GM18520 (cell line): ENCODE measurements around the gene MCTP2.

Experiments used
- ATAC-seq: cut with Tn5 transposase; IDR thresholded peaks from one replicate; pipeline ENCODE4 v1.9.1; 2021; ENCODE audit not compliant: unreplicated experiment

The MCTP2 gene

DNA sequence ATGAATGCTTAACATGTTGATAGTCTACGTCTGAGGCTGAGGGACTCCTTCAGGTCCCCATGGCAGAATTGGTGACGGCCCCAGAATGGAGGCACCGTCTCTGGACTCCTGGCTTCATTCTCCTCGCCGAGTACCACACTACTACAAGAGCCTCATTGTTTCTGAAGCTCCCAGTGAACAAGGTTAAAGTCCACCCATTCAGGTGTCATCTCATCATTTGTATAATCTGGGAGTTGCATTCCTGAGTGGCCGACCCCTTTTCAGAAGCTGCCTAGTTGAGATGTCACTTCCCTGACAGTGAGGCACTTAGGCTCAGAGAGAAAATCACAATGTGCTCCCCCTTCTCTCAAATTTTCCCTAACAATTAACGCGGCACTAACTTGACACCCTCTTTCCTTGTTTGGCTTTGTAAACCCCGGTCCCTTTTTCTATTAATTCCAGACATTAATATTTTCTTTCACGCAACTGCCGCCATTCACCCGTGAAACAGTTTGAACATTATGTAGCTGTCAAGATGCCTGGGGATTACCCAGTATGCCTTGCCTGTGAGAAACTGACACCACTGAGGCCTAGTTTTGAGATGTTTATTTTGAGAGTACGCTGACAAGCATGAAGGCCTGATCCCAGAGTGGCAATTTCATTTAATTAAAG lies 105.6 kb downstream of the MCTP2 start:
- ATAC-seq, result no peak

DNA sequence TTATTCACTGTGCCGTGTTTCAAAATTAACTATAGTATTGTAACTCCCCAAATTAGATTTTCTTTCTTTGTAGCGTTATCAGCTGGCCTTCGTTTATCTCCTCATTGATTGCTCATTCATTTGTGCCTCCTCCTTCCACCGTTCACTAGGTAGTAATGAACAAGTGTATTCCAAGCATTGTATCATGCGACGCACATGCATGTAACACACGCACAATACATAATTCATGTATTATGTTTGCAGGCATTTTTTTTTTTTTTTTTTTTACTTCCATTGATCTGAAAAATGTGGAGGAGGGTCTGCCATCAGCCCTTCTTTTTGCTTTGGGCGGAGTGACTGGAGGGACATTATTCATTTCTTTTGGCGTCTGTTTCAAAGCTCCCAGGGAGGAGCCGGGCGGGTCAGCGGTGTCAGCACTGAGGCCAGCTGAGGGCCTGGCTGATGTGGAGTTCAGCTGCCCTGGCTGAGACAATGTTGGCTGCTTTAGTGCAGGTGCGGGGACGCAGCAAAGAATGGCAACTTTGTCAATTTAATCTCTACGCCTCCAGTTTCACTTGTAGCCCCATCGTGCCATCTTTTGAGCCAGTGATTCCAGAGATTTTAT lies 107.0 kb downstream of the MCTP2 start:
- no peak for ATAC-seq

DNA sequence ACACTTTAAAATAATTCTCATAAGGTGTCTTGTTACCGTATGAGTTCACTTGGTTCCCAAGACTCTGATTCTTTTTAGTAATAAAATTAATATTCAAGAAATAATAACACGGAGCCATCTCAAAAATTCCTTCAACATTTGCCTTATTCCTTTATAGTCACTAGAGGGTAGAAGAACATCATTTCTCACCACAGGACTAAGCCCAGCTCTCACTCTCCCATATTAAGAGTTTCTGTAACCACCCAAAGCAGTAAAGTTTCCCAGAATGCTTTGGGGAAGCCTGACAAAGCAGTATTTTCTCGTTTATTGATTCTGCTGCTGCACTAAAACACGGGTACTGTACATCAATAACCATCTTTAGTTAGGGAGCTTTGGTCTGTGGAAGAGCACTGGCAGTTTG lies 114.9 kb downstream of the MCTP2 start:
- ATAC-seq, result no peak

DNA sequence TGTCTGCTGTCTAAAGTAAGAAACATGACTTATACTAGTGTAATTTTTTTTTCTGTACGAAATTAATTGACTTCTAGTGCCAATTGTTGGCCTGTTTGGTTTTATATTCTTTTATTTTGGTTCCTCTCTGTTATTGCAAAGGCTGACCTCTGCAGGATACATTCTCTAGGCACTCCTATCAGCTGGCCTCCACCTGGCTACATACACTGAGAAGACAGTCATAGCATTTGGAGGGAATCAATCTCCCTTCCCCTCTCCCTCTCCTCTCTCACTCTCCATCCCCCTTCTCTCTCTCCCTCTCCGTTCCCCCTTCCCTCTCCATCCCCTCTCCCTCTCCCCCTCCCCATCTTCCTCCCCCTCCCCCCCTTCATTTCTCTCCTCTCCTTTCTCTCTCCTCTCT lies 116.7 kb downstream of the MCTP2 start:
- no peak for ATAC-seq

- no peak for ATAC-seq
Measured at GRCh38 chr15:94351031-94351535, 119.7 kb downstream of the MCTP2 start.

- ATAC-seq, result no peak
Measured at GRCh38 chr15:94352636-94353487, 121.5 kb downstream of the MCTP2 start.

- no peak for ATAC-seq
Measured at GRCh38 chr15:94353488-94353820, 122.1 kb downstream of the MCTP2 start.

GRCh38 chr15:94354655-94355054 lies 123.3 kb downstream of the MCTP2 start:
- ATAC-seq, result no peak

GRCh38 chr15:94359716-94360115 lies 128.4 kb downstream of the MCTP2 start:
- no peak for ATAC-seq

DNA sequence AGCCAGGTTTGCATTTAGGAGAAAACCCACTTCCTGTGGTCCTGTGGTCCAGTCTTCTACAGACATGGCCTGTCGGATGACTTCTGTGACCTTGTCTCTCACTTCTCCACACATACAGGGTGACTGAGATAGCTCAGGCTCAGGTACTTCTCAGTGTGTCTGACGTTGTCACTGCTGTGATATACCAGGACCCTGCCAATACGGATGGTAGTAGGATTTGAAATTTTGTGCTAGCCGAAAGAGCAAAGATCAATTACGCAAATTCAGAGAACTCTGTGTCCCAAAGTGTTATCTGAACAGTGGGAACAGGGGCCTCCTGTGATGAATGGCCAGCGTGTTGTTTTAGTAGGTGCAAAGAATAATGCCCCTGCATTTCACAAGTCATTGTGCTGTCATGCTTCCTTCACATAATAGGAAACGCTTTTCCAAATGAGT lies 128.9 kb downstream of the MCTP2 start:
- no peak for ATAC-seq

DNA sequence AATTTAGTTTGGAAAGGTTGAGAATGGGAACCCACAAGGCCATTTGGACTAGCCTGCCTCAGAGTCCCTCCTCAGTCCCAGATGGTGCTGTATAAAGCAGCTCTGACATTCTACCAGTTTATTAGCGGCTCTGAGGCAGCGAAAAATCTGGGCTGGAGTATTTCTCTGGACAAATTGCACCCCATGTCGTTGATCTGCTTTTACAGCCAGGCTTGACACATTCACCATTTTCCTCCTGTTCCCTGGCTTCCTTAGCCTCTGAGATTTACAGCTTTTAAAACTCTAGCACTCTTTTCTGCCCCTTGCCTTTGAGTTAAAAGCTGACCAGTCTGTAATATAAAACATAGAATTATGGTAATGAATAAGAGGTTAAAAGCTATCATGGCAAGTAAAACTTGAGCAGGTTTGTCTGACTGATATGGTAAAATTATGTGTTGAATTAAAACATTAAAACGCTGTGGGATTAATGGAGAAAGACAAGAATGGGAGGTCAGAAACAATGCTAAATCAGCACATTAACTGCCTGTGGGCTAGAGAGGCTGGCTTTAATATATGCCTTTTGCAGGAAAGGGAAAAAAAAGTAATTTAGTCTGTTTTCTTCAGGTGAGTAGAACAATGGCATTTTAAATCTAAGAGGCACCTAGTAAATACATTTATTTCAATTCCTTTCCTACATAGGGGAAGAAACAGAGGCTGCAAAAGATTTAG lies 131.2 kb downstream of the MCTP2 start:
- no peak for ATAC-seq

GRCh38 chr15:94363382-94363781 lies 132.0 kb downstream of the MCTP2 start:
- no peak for ATAC-seq

GRCh38 chr15:94366781-94367180 lies 135.4 kb downstream of the MCTP2 start:
- no peak for ATAC-seq

DNA sequence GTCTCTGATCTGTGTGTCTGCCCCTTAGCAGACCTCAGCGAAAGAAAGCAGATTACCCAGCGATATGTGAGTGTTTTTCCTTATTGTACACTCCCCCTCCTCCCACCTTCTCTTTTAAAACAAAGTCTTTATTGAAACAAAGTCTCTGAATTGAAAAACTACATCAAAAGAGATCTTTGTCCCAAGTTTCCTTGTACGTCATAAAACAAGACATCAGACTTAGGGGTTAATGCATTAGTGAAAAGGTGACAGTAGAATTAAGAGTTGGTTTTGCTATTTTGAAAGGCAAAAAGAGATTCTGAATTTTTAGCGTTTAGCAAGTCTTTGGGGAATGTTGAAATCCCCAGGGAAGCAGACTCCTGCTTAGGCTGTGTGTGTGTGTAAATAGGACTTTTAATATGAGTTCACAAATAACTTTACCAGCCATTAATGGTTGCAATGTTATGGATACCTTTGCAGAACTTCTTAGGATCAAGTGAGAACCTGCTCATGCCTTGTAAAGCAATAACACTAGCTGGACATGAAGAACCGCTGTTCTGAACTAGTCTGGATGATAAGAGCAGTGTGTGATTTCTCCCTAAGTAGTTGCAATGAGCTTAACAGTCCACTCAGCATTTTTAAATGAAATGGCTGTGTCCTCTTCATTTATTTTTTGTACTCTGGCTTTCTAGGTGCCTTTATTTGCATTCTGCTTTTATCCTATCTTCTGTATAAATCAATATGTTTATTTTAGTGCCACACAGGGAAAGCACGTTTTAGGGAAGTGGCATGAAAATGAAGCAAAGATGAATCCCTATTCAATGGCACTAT lies 136.6 kb downstream of the MCTP2 start:
- ATAC-seq, result no peak

DNA sequence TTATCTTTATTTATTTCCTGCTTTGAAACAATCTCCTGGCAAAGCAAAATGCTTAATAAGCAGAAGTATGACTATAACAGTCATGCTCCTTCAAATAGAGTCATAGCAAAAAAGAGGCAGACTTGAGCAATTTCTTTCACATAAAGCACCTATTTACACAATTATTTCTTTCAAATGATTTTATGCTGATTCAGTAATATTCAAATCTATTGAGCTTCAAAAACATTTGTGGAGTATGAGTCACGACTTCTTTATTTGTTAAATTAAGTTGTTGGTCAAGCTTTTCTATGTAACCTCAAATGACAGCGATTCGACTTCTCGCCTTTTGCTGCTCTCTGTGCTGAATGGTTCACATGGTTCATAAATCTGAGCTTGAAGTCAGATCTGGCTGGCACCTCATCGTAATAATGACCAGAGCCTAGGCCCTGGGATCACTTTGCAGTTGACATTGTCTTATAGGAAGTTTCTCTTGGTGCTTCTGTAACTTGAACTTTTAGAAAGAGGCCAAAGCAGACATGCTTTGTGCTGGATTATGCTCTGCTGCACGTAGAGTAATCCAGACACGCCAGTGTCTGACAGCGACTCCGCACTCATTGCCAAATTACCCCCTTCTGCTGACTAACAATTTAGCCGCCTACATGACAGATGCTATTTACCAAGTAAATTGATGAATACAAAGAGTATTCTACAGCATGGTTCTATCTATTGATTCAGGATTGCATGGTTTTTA lies 139.0 kb downstream of the MCTP2 start:
- ATAC-seq, result no peak

GRCh38 chr15:94370936-94371285 lies 139.6 kb downstream of the MCTP2 start:
- ATAC-seq, result no peak

DNA sequence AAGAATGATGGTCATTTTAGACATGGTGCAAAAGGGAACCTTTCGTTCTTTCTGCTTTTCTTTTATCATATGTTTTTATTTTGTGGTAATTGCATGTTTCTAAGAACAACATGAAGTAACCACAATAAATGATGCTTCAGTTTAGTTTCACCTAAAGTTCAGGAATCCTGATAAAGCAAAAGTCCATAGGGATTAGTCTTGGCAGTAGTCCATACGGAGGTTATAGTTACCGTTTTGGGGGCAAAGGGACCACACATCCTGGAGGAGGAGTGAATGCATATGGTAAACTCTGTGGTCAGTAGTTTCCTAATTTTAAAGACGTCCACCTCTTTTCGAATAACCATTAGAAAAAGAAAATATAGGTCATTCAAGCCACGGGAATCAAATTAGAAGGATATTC lies 141.5 kb downstream of the MCTP2 start:
- no peak for ATAC-seq

DNA sequence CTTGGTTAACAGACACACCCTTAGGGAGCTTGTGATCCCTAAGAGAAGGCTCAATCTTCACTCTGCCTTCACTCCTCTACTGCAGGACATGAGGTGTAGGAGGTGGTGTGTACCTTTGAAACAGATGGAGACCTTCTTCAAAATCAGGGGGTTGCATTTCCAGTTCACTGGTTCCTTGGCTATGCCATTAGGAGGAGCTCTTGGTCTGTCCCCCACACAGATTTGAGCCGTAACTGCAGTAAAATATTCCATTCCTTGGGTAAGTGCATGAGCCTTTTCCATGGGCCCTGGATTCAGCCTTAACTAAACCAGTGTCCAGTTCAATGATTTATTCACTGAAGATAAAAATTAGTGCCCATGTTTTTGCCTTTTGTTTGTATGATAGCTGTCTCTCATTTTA lies 144.6 kb downstream of the MCTP2 start:
- ATAC-seq, result no peak

DNA sequence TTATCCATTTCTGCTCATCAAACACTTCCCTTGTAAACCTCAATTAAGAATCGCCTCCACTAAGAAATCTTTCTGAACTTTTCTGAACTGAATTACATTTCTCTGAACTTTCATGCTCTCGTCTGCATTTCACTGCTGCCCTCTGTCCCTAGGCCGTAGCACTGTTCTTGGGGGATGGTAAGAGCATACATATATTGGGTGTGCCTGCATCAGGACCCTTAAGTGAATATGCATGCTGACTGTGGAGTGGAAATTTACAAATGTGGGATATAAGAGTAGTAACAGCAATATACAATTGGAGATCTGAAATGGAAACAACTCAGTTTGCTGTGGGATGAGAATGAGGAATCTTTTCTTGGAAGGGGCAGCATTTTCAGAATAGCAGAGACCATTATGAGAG lies 148.6 kb downstream of the MCTP2 start:
- no peak for ATAC-seq

GRCh38 chr15:94380798-94381197 lies 149.4 kb downstream of the MCTP2 start:
- ATAC-seq, result no peak
